HG02840 (cell line): ENCODE data around the gene FRMPD4.

Source experiments
- ATAC-seq: cut with Tn5 transposase; IDR thresholded peaks from one replicate; pipeline ENCODE4 v1.9.1; 2021; ENCODE audit warnings: mild to moderate bottlenecking, moderate library complexity, moderate number of reproducible peaks; ENCODE audit not compliant: unreplicated experiment, low FRiP score

Gene FRMPD4

DNA sequence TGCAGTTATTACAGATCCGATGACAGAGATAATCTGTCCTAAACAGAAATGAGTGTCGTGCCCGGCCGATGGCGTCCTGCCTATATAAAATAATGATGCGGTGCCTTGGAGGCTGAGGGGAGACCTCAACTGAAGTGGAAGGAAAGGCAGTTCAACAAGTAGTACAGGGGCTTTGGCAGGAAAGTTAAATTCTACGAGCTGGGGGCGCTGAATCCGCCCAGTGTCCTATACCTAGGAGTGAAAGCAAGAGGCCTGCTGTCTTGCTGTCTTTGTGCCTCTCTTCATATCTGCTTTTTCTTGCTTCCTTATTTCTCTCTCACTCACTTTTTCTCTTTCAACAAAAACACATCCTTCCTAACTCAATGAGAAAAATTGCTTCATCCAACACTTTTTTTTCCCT is 570.8 kb downstream of the FRMPD4 start:
- ATAC-seq, result no peak

DNA sequence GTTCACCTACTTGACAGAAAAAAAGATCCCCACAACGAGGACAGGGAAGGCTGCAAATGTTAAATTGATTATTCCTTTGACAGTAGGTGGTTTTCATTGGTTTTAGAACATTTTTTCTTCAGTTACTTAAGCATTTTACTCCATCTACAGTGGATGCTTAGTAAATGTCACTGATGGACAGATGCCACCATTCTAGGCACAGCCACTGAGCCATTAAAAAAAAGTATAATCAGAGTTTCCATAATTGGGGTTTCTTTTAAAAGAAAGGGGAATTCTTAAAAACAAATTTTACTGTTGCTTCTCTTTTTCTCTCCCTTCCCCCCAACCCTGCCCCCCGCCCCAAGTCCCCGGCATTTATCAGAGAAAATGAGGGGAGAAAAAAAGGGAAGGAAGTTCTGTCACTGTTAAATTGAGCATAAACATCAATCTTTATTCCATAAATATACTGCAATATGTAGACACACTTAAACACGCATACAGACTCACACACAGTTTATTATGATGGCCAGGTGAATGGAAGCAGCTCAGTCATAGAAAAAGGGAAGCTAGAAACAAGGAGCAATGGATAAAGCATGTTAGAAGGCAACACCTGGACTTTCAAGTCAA is 573.3 kb downstream of the FRMPD4 start:
- ATAC-seq, result no peak

DNA sequence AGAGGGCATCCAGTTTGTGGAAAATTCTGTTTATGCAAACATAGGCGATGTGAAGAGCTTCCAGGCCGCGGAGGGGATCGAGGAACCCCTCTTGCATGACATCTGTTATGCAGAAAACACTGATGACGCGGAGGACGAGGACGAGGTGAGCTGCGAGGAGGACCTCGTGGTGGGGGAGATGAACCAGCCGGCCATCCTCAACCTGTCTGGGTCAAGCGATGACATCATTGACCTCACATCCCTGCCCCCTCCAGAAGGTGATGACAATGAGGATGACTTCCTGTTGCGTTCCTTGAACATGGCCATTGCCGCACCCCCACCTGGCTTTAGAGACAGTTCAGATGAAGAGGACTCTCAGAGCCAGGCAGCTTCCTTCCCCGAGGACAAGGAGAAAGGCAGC is 578.3 kb downstream of the FRMPD4 start:
- ATAC-seq, result no peak

DNA sequence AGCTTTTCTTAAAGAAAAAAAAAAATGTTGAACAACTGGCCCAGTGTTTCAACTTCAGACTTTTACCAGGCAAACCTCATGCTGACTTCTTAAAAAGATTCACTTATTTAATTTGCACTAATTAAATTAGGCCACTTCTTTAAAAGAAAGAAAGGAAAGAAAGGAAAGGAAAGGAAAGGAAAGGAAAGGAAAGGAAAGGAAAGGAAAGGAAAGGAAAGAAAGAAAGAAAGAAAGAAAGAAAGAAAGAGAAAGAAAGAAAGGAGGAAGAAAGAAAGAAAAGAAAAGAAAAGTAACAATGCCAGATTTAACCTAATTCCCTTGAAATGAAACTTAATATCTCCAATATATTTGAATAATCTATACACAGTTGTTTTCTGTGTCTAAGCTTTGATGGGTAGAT is 581.6 kb downstream of the FRMPD4 start:
- ATAC-seq, result no peak

DNA sequence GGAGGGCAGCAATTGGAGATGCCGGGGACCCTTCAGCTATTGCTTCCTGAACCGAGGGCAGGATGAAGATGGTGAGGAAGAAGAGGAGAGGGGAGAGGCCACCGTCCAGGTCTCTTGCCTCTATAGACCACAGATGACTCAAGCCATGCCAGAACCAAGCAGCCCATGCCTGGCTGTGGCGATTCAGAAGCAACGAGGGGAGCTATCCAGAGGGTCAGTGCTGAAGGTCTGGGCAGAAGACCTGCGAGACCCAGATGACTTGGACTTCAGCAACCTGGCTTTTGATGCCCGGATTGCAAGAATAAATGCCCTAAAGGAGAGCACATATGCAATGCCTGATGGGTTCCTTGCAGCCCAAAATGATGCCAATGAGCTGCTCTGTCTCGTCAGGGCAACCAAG is 582.8 kb downstream of the FRMPD4 start:
- ATAC-seq, result no peak

DNA sequence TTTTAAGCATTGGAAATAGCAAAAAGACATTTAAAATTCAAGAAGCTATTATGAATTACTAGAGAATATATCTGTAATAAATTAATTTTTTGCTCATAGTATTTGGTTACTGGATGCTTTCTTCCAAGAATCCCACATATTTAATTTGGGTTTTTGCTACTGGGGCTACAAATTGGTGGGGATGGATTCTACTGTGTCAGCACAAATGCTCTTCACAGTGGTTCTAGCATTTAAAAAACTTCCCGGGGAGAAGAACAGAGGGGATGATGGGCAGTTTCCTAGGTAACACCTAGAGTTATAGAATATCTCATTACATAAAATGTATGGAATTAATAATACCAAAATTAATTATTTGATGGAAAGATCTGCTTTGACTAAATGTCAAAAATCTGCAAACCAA is 584.0 kb downstream of the FRMPD4 start:
- no peak for ATAC-seq

DNA sequence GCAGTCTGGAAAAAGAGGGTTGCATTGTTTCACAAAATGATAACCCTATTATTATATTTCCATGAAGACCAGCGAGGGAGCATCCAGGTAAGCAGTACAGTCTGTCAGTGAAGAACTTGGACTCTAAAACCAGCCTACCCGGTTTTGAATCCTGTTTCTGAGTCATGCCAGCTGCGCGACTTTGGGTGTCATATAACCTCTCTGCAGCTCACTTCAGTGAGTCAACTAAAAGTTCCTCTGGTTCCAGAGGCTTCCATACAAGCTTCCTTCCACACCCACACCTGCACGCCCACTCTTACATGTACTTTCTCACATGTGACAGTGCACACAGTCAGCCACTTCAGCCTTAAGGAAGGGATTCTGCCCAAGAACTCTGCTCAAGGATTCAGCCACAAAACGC is 603.1 kb downstream of the FRMPD4 start:
- no peak for ATAC-seq

DNA sequence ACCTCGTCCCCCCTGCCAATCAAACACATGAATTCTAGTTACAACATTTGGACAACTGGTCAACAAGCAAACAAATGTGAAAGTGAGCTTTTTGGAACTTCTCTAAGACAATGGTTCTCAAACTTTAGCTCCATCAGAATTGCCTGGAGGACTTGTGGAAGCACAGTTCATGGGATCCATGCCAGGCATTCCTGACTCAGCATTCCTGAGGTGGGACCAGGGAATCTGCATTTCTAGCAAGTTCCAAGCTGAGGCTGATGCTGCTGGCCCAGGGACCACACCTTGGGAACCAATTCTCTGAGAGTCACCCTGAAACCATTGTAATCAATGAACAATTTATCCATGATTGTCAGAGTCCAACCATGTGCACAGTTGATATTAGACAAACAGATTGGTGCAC is 609.2 kb downstream of the FRMPD4 start:
- ATAC-seq, result no peak

DNA sequence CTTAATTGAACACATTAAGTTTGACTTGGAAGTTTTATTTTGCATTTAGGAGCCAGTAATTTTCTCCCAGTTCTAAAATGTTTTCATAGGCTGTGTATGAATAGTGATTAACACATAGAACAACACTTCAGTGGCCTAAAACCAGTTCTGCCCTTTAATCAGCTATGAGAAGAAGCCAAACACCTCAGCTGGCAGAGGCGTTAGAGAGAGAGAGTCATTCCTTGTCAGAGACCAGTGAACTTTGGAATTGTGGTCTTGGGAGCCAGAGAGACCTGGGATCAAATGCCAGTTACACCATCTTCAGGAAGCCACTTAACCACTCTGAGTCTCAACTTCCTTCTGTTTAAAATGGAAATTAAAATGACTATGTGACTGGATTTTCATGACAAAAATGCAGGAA is 613.6 kb downstream of the FRMPD4 start:
- no peak for ATAC-seq

DNA sequence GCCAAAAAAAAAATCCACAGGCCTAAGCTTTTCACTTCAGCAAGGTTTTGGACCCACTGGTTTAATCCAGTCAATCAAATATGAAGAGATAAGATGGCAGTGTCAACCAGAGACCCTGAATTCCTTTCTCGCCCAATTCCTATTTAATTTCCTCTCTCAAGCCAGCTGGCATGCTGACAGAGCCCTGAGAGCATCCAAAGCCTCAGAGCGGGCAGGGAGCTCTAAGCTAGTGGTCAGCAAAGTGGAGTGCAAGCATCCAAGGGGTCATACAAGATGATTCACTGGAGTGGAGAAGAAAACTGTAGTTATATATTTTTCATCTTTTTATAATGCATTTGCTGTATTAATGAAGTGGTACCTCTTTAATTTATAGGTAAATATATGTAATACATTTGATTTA is 615.1 kb downstream of the FRMPD4 start:
- ATAC-seq, result no peak

DNA sequence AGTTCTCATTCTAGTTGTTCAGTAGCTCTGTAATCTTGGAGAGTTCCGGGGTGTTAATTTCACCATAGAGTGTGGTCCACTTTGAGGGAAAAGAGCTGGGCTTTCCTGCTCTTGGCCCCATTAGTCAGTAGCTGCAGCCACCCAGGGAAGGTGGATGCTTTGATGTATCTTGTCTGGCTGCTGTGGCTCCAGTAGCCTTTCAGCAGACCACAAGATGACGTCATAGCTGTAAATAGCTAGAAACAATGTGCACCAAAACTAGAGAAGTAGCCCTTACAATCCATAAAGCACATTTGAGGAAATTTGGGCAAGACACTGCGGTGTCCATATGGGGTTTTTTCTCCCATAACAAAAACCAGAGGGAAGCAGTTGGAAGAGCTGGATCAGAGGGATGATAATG is 620.0 kb downstream of the FRMPD4 start:
- ATAC-seq, result no peak

DNA sequence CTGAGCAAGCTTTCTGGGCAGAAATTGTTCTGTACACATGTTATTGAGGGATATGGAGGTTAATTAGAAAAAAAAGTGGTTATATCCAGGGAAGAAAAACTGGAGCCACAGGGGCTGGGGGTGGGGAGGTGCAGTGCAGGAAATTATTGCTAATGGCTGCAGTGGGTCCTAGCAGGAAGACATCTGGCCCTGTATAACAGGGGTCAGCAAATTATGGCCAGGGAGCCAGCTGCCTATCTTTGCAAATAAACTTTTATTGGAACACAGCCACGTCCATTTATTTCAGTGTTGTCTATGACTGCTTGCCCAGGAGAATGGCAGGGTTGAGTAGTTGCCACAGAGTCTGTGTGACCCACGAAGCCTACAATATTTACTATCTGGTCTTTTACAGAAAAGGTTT is 629.6 kb downstream of the FRMPD4 start:
- ATAC-seq, result no peak

DNA sequence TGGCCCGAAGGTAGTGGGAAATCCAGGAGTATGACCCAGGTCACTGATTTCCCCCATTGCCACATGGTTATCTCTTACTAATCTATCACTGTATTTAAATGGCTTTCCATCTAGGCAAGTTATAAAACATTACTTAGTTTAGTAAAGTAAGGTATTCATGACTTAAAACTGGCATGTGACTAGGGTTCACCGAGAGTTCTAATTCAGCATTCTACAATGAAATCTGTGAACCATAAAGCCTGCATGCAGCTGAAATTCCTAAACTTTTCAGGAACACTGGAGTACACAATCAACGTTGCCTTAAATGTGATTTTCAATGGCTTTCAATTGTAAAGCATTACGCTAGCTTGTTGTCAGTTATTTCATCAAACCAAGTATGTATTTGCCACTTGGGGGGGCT is 630.2 kb downstream of the FRMPD4 start:
- no peak for ATAC-seq

DNA sequence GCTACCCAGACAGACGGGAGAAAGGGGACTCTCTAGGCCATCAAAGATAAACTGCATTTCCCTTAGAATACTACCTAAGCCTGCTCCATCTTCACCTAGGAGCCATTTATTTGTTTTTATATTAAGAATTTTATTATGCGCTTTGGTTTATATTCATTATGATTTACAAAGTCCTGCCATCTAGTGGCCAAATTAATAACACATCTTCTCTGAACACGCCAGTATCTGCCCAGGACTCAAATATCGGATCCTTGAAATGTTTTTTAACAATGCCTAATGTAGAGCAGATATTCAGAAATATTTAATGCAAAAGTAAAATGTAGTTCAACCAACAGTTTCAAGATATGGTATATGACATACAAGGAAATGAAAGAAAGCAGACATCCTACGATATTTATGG is 632.2 kb downstream of the FRMPD4 start:
- no peak for ATAC-seq

DNA sequence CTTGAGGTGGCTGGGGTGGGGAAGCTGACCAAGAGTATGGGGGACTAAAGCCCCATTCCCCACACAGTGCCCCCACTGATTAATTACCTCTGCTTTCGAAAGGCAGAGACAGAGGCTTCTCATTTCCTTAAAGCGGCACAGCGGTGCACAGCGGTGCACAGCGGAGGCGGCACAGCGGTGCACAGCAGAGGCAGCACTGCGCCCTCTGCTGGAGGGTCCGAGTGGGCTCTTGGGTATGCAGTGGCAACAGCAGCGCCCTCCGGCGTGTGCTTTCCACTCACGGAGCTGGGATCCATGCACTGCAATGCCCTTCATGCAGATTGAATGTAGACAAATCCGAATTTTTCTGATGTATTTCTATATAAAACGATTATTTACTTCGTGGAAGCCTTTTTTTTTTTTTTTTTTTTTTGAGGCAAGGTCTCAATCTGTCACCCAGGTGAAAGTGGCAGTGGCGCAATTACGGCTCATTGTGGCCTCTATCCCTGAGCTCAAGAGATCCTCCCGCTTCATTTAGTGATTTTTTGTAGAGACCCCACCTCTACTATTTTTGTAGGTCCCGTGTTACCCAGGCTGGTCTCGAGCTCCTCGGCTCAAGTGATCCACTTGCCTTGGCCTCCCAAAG is 633.3 kb downstream of the FRMPD4 start:
- ATAC-seq, result peak; percentile 82
